AML-193 (cell line): ENCODE measurements around the gene UGT8.
A peak's percentile ranks its signal among the peaks of the same experiment; 100 is the strongest.
"Not testable (repeated sequence)": the region's sequence is repeated elsewhere in the genome, so short reads cannot be mapped to it uniquely, and the experiment has no call there.

Experiments
- DNase-seq, 2 experiments: peaks; one replicate each; lab custom pipeline; 2025; lab: John Stamatoyannopoulos, UW

UGT8 gene

GRCh38 chr4:114598191-114599121 is at the start of gene UGT8:
Gene UGT8, plus strand, starts transcription at chr4:114598807. Its CDS starts 24,074 bp downstream, at chr4:114622881.
- DNase-seq: no peak

- DNase-seq: no peak
These were observed 49.0 kb upstream of the UGT8 start for GRCh38 chr4:114549638-114550037.

GRCh38 chr4:114558446-114559020 is 40.1 kb upstream of the UGT8 start:
- DNase-seq: no peak

DNA sequence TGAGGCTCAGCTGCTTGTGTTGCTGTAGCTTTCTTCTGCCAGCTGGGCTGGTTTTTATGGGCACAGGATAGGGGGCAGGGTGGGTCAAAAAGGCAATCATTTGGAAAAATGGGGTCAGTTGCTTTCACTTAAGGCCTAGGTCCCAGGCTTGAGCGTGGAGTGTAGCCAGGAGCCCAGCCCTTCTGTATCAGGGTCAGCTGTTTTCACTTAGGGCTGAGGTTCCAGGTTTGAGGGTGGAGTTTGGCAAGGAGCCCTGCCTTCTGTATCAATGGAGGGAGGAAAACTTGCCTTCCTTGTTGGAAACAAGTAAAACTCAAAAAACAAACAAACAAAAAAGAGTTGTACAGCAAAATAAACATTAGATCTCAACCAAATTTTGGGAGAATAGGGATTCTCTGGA is 37.0 kb upstream of the UGT8 start:
- DNase-seq: no peak

GRCh38 chr4:114562176-114562904 is 36.3 kb upstream of the UGT8 start:
- DNase-seq: no peak

DNA sequence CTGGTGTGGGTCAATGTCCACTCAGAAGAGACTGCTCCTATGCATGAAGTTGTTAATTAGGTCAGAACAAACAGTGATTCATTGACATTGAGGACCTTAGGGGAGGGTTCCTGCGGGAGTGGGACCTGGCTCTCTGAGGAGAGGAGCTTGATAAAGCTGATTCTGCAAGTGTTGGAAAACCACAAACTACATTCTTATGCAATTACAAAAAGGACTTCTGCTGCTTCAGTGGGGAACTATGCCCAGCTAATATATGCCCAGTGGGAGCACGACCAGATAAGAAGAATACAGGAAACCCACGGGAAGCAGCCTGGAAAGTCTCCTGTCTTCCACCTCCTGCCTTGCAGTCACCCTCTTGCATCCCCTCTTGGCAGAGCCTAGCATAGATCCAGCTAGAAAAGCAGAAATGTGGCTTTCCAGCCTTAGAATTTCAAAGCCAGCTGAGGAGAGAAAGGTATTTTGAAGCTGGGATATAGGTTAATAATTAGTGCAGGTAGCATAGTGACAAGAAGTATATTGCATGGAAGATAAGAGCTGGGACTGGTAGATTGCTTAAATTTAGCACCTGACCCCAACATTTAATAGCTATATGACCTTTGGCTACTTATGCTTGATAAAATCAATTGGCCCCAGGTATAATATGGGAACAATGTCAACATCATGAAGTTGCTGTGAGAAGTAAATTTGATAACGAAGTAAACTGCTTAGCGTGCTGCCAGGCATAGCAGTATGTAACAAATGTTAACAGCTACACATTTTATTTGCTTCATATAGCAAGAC is 34.9 kb upstream of the UGT8 start:
- DNase-seq: peak; percentile 5 to 8

DNA sequence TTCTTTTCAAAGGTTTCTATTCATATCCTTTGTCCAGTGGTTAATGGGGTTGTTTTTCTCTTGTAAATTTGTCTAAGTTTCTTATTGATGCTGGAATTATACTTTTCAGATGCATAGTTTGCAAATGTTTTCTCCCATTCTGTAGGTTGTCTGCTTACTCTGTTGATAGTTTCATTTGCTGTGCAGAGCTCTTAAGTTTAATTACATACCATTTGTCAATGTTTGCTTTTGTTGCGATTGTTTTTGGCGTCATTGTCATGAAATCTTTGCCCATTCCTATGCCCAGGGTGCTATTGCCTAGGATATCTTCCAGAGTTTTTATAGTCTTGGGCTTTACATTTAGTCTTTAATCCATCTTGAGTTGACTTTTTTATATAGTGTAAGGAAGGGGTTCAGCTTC is 21.2 kb upstream of the UGT8 start:
- DNase-seq: no peak

DNA sequence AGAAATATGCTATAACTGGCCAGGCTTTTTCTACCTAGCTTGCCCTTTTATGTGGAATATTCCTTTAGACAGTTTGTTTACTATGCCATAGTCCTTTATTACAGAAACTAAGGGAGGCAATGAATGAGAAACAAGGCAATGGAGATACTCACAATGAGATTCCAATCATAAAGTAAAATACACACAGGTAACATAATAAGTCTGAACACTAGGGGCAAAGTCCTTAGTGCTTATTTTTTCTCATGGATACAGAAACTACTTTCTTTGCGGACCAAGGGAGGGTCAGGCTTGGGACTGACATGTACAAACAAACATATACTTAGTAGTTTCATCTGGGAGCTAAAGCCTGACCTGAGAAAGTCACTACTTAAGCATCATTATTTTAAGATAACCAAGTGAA is 16.0 kb upstream of the UGT8 start:
- no peak for DNase-seq

- DNase-seq: no peak
These were observed 10.3 kb upstream of the UGT8 start for GRCh38 chr4:114588305-114588704.

- DNase-seq: not testable (repeated sequence)
These were observed 8.2 kb upstream of the UGT8 start for GRCh38 chr4:114590360-114590759.

- DNase-seq: no peak
These were observed 5.1 kb upstream of the UGT8 start for GRCh38 chr4:114593526-114593925.

- DNase-seq: no peak
These were observed 3.4 kb upstream of the UGT8 start for GRCh38 chr4:114595207-114595606.

- DNase-seq: no peak
These were observed 2.7 kb upstream of the UGT8 start for GRCh38 chr4:114595921-114596320.

DNA sequence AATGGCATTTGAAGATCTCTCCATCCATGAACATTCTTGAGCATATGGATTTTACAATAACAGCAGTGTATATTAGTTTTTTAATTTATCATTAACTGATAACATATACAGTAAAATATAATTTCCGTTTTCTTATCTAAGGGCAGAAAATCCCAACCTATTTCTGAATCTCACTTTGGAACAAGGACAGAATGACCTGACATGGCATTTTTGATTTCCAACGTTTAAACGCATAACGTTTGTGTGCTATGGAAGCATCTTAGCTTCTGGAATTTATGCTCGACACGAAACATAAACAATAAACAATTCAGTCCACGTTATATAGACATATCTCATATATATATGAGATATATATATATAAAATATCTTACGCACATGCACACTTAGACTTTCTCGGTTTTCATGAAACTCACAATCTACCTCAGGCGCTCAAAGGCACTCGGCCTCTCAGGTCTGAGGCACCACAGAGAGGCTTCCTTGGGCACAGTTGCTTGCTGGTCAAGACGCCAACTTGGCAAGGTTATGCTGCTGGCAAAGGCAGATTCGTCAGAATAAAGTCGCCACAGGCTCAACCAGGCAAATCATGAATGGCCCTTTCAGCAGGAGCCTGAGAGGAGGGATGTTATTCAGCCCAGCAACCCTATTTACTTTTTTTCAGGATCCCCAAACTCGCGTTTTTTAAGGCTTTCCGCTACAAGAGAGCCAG is 1.0 kb upstream of the UGT8 start:
- no peak for DNase-seq

DNA sequence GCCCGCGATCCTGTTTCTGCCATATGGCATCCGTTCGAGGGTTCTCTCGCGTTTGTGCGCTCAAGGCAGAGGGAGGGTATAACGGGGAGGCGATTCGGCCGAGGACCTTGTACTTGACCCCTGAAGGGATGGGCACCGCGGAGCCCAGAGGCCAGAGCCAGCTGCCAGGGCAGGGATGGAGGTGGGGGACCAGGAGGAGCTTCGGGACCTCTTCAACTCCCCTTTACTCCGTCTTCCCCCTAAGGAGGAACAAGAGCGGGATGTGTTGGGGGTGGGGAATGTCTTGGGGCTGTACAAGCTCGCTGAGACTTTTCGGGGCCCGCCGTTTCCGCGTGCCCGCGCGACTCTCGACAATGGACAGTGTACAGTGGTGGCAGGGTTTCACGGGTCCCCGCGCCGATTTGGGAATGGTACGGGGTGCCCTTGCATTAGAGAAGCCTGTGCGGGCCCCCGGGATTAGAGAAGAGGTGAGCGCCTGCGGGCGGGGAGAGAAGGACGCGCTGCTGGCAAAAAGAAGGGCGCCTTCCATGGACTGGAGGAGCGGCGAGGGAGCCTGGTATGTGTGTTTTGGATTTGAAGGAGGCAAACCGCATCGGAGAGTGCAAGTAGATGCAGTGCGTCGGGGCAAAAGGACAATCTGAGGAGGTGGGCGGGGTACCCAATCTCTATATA is 760 bp downstream of the UGT8 start:
- no peak for DNase-seq

GRCh38 chr4:114599903-114600552 is 1.4 kb downstream of the UGT8 start:
- no peak for DNase-seq

DNA sequence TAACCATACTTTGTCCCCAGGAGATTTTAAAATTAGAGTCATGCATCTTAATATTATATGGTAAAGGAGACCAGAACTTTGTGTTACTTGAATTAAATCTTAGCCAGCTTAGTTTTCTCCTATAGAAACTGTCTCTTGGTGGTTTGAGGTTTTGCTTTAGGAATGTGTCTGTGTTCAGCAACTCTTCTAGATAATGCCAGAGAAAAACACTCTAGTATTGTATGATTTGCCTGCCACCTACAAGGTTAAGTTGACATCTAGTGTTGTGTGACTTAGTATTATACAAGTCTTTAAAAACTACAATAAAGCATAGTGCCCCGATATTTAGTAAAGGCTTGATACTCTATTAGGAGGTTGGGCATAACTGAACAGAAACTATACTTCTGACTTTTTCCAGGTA is 2.1 kb downstream of the UGT8 start:
- no peak for DNase-seq

DNA sequence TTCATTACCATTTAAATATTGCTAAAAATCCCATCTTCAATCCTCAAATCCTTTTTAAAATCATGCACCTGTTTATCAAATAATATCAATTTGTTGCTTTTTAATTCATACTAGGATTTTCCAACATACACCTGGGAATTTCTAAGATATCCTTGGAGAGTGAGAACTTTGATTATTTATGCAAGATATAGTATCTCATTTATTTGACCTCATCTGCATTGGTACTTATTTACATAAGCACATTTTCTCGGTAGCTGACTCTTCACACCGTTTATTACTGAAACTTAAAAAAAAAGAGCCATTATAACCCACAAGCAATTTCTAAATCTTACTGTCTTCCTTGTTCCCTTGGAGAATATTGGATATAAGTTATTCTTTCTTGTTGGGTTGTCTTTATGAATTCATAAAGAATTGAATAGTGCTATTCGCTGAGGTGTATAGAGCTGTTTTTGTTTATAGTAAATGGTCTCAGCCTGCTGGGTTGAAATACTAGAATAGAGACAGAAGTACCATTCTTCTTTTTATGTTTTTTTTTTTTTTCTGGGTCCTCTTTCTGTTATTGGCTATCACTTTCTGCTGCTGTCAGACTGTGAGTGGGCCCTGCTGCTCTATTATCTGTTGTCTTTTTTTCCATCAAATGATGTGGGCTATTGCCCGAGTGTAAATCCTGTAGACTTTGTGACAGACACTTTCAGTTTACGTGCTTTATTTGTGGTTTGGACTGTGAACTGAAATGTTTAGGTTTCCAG is 2.9 kb downstream of the UGT8 start:
- no peak for DNase-seq

DNA sequence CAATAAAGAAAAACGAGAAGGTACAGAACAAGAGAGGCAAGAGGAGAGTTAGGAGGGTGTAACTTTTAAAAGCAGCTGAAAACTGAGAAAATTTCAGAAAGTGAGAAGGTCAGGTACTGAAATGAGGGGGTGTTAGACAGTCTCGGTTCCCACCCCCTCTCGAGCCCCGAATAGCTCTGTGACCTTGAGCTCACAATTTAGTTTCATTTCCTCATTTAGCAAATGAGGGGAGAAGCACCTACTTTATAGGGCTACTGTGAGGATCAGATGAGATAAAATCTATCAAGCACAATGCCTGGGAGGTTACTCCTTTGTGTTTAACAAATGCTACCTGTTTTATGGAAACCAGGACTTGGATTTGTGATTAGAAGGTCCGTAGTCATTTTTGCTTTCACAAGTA is 4.9 kb downstream of the UGT8 start:
- DNase-seq: no peak

GRCh38 chr4:114606245-114606644 is 7.6 kb downstream of the UGT8 start:
- no peak for DNase-seq
